Prostate gland (tissue), 2 donors: ENCODE measurements around the gene NLN. TPM values are rescaled to one million over a fixed set of nuclear protein-coding genes. Genes with fewer than 3 reads are reported as not detected.

Experiments
- DNase-seq: peaks from one replicate; pipeline ENCODE4 v3.0.0-alpha.2; 2019; ENCODE audit warnings: low spot score
- H3K27ac ChIP-seq, 2 donors: fragments of 200-600 bp; sonication (generic); 2 replicates each; pipeline ENCODE4 v1.5.1; 2017 to 2019
- H3K27me3 ChIP-seq: fragments of 200-600 bp; sonication (generic); replicated peaks from 2 replicates; pipeline ENCODE4 v1.5.1; 2019; ENCODE audit not compliant: insufficient read depth
- H3K36me3 ChIP-seq, 2 donors: fragments of 200-600 bp; sonication (generic); 1 replicate in 1 of 2; 2 replicates in 1 of 2; pipeline versions ENCODE4 v1.5.1 to v1.8.1; 2017 to 2019
- H3K4me1 ChIP-seq: fragments of 200-600 bp; sonication (generic); replicated peaks from 2 replicates; pipeline ENCODE4 v1.5.1; 2019
- H3K4me3 ChIP-seq, 2 donors: fragments of 200-600 bp; sonication (generic); 2 replicates each; pipeline ENCODE4 v1.5.1; 2017 to 2019
- H3K9me3 ChIP-seq: fragments of 200-600 bp; sonication (generic); 2 replicates; pipeline ENCODE4 v1.5.1; 2017
- POLR2A ChIP-seq: fragments of 450-650 bp; IDR thresholded peaks from one replicate; pipeline ENCODE4 v1.6.1; 2016; ENCODE audit warnings: antibody characterized with exemption, mild to moderate bottlenecking
- POLR2AphosphoS5 ChIP-seq: sonication (generic); formaldehyde crosslinking; IDR thresholded peaks from one replicate; pipeline ENCODE4 v1.6.1; 2017; ENCODE audit warnings: antibody characterized with exemption
- WGBS: methylation state at CpG from one replicate; pipeline ENCODE4 v1.1.5; 2018; 5-methylcytosine and 5-hydroxymethylcytosine counted together
- intact Hi-C: fragments of 100-400 bp; cut with DNase I; formaldehyde crosslinking; loops from one replicate; pipeline ENCODE4 v1.14.2; 2022
- total RNA-seq, 2 donors: library from RNA; depleted of rRNA; stranded (reverse); fragments of >200 nt; gene quantifications; one replicate each; pipeline ENCODE4 v1.1.0, GENCODE V29; 2016
- TF ChIP-seq, protein P1 (sequence below), 4 experiments: fragments of 200-600 bp in 2 of 4; fragments of 450-650 bp in 2 of 4; sonication (generic) in 2 of 4; IDR thresholded peaks; 1 replicate in 3 of 4; 2 replicates in 1 of 4; pipeline ENCODE4 v1.5.1; 2016 to 2019; ENCODE audit warnings: antibody characterized with exemption in 4 of 4, mild to moderate bottlenecking in 2 of 4, moderate library complexity in 2 of 4

The NLN gene
- total RNA-seq, 2 donors from 2014 or later = 10.0 to 10.8 TPM

DNA sequence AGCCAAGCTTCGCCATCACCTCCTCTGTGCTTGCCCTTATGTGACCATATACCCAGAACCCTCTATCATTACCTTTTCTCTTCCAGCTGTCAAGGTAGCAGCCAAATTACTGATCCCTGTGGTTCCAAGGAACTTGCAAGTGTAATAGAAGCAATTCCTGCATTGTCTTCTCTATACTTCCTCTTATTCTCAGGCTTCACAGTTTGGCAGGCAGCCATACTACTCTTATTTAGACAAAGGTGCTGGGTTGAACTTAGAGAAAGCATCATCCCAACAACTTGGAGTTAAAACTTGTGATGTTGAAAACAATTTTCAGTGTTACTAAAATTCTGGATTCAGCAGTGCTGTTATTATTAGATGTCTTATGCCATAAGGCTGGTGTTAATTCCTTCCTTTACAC lies 93.2 kb downstream of the NLN start:
- Histone ChIP-seq H3K36me3 (no peaks in the 10 kb centered on the region), H3K4me1 (no peaks in the 10 kb centered on the region), H3K27me3 (no peaks in the 10 kb centered on the region), H3K27ac (no peak overlapping the region), H3K4me3 (no peak overlapping the region), H3K9me3 (no peaks in the 10 kb centered on the region)
- TF ChIP-seq POLR2AphosphoS5 (no peak), POLR2A (no peak)
- TF ChIP-seq, protein P1, sequence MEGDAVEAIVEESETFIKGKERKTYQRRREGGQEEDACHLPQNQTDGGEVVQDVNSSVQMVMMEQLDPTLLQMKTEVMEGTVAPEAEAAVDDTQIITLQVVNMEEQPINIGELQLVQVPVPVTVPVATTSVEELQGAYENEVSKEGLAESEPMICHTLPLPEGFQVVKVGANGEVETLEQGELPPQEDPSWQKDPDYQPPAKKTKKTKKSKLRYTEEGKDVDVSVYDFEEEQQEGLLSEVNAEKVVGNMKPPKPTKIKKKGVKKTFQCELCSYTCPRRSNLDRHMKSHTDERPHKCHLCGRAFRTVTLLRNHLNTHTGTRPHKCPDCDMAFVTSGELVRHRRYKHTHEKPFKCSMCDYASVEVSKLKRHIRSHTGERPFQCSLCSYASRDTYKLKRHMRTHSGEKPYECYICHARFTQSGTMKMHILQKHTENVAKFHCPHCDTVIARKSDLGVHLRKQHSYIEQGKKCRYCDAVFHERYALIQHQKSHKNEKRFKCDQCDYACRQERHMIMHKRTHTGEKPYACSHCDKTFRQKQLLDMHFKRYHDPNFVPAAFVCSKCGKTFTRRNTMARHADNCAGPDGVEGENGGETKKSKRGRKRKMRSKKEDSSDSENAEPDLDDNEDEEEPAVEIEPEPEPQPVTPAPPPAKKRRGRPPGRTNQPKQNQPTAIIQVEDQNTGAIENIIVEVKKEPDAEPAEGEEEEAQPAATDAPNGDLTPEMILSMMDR (IDR thresholded peaks at IDR 0.05) = no peak
- 97% methylated on average over 1 of the region's 1 CpG for WGBS
- intact Hi-C loops = no loop called here
- no peak for DNase-seq

DNA sequence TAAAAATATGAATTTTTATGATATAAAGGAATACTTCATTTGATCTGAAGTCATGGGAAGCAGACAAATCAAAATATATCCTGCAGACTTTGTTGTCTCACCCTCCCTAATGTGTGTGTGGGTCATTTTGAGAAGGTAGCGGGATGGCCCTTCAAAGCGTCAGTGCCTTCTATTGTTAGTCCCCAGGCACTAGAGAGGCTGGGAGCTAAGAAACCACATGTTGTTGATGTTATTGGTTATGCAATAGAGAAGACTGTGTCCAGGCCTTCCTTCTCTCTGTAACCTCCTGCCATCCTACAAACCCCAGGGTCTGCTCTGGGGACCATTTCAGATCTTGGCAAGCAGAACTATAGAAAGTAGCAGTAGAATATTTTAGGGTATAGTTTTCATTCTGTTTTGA lies 94.7 kb downstream of the NLN start:
- Histone ChIP-seq H3K27me3 (no peaks in the 10 kb centered on the region), H3K27ac (no peak overlapping the region), H3K9me3 (no peaks in the 10 kb centered on the region), H3K36me3 (no peaks in the 10 kb centered on the region), H3K4me1 (no peaks in the 10 kb centered on the region), H3K4me3 (no peak overlapping the region)
- WGBS = 98% methylated on average over 2 of the region's 2 CpGs
- intact Hi-C loops = no loop called here
- DNase-seq = no peak
- TF ChIP-seq, protein P1 (IDR thresholded peaks at IDR 0.05) = no peak
- TF ChIP-seq POLR2A (no peak), POLR2AphosphoS5 (no peak)

DNA sequence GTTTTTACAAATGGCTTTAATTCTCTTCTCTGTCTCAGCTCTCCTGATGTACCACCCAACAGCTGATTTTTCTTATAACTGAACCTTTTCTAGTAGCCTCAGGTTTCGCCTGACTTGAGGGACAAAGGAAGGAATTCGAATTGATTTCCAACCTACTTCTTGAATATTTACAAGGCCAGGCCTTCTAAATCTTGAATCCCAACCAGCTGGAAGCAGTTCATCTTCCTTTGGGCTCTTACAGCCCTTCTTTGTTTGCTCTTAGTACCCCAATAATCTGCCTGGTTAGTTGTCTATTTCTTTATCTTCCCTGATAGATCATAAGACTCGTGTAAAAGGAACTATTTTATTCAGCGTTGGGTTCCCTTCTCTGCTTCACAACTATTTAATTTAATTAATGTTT lies 95.9 kb downstream of the NLN start:
- no peak for TF ChIP-seq POLR2AphosphoS5
- no peaks in the 10 kb centered on the region for H3K36me3 ChIP-seq
- no peak overlapping the region for H3K27ac ChIP-seq
- no peak for DNase-seq
- intact Hi-C loops = no loop called here
- WGBS = 80% methylated on average over 4 of the region's 4 CpGs
- H3K4me3 ChIP-seq = no peak overlapping the region
- no peaks in the 10 kb centered on the region for H3K9me3 ChIP-seq
- no peaks in the 10 kb centered on the region for H3K27me3 ChIP-seq
- H3K4me1 ChIP-seq = no peaks in the 10 kb centered on the region

DNA sequence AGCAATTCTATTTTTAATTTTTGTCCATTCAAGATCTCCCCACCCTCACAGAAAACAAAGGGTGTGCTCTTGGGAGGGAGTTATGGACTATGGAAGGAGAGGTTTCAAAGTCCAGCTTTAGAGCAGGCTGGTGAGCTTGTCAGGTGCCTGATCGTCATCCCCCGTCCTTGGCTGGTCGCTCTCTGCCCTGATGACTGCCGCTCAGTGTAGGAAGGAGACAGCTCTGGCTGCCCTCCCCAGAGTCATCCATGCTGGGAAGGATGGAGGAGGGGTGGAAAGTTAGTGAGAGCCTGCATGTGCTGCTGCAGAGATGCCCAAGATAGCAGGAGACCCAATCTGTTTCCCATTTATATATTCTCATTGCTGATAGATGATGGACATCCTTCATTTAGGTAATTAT lies 96.6 kb downstream of the NLN start:
- 92% methylated on average over 4 of the region's 4 CpGs for WGBS
- intact Hi-C loops = no loop called here
- Histone ChIP-seq H3K27me3 (no peaks in the 10 kb centered on the region), H3K27ac (no peak overlapping the region), H3K4me1 (no peaks in the 10 kb centered on the region), H3K9me3 (no peaks in the 10 kb centered on the region), H3K4me3 (no peak overlapping the region), H3K36me3 (no peaks in the 10 kb centered on the region)
- DNase-seq = no peak
- TF ChIP-seq, protein P1 (IDR thresholded peaks at IDR 0.05) = no peak
- TF ChIP-seq POLR2AphosphoS5 (no peak), POLR2A (no peak)

DNA sequence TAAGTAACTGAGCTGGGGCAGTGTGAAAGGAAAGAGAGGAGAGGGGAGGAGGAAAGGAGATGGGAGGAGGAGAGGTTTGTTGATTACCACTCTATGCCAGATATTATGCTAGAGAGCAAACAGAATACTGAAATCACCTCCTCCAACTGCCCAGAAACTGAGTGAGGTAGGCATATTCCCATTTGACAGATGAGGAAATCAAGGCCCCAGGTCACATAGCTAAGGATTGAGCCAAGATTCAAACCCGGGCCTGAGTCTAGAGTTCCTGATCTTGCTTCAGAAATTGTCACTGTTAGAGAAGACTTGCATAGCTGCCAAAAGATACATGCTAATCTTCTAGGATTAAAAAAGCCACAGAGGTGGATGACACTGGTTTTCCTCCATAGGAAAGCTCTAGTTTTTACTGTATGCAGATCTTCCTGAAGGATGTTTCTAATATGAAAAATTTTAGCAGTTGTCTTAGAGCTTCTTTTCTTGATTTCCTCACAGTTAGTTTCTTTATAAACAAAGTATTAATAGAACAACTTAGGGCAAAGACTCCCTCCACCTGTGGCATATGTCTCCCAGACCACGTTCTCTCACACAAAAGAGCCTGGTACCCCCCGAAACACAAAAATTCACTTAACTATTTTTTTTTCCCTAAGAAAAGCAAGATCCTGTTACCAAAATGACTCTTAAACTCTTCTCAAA lies 97.4 kb downstream of the NLN start:
- no peak overlapping the region for H3K27ac ChIP-seq
- no peak for DNase-seq
- H3K9me3 ChIP-seq = no peaks in the 10 kb centered on the region
- intact Hi-C loops = no loop called here
- TF ChIP-seq, protein P1 (IDR thresholded peaks at IDR 0.05) = no peak
- TF ChIP-seq POLR2AphosphoS5 (no peak), POLR2A (no peak)
- H3K36me3 ChIP-seq = no peaks in the 10 kb centered on the region
- H3K4me3 ChIP-seq = no peak overlapping the region
- no peaks in the 10 kb centered on the region for H3K4me1 ChIP-seq
- 65% methylated on average over 3 of the region's 3 CpGs for WGBS
- H3K27me3 ChIP-seq = no peaks in the 10 kb centered on the region
